Mesendoderm (in vitro differentiated cells): ENCODE measurements around the gene DTNB.

ENCODE experiments used
- DNase-seq: peaks from one replicate; pipeline ENCODE4 v3.0.0; 2013
- H2AK5ac ChIP-seq: 2 replicates; pipeline ENCODE4 v1.6.1; 2013; ENCODE audit warnings: low read length, inconsistent platforms
- H2BK120ac ChIP-seq: 2 replicates; pipeline ENCODE4 v1.6.1; 2013; ENCODE audit warnings: low read depth, mild to moderate bottlenecking, low read length, moderate library complexity, mixed read lengths
- H2BK15ac ChIP-seq: replicated peaks from 2 replicates; pipeline ENCODE4 v1.6.1; 2013; ENCODE audit warnings: low read depth, mild to moderate bottlenecking, moderate library complexity
- H2BK5ac ChIP-seq: 2 replicates; pipeline ENCODE4 v1.6.1; 2013; ENCODE audit warnings: low read length, inconsistent platforms
- H3K18ac ChIP-seq: 2 replicates; pipeline ENCODE4 v1.6.1; 2013; ENCODE audit warnings: mild to moderate bottlenecking, low read length, mixed read lengths
- H3K23ac ChIP-seq: one replicate; pipeline ENCODE4 v1.6.1; 2013; ENCODE audit warnings: low read length
- H3K27ac ChIP-seq: 2 replicates; pipeline ENCODE4 v1.5.1; 2013; ENCODE audit warnings: low read depth, mild to moderate bottlenecking, inconsistent platforms, low read length, moderate library complexity
- H3K27me3 ChIP-seq: 2 replicates; pipeline ENCODE4 v1.6.1; 2013; ENCODE audit warnings: low read length, control low read depth, mild to moderate bottlenecking, inconsistent platforms; ENCODE audit not compliant: insufficient read depth, poor library complexity
- H3K36me3 ChIP-seq: 2 replicates; pipeline ENCODE4 v1.6.1; 2013; ENCODE audit warnings: low read length, inconsistent platforms; ENCODE audit not compliant: control insufficient read depth, insufficient read depth
- H3K4ac ChIP-seq: one replicate; pipeline ENCODE4 v1.6.1; 2013; ENCODE audit warnings: low read depth, mild to moderate bottlenecking, low read length, moderate library complexity
- H3K4me1 ChIP-seq: 2 replicates; pipeline ENCODE4 v1.6.1; 2013; ENCODE audit warnings: low read depth, low read length, inconsistent platforms; ENCODE audit not compliant: control insufficient read depth
- H3K4me2 ChIP-seq: 2 replicates; pipeline ENCODE4 v1.6.1; 2013; ENCODE audit warnings: low read length
- H3K4me3 ChIP-seq: 2 replicates; pipeline ENCODE4 v1.5.1; 2013; ENCODE audit warnings: mild to moderate bottlenecking, low read length
- H3K56ac ChIP-seq: one replicate; pipeline ENCODE4 v1.6.1; 2013; ENCODE audit warnings: low read length
- H3K79me1 ChIP-seq: 2 replicates; pipeline ENCODE4 v1.6.1; 2013; ENCODE audit warnings: low read length, inconsistent platforms
- H3K79me2 ChIP-seq: 2 replicates; pipeline ENCODE4 v1.6.1; 2013; ENCODE audit warnings: mild to moderate bottlenecking, low read length; ENCODE audit not compliant: control insufficient read depth, insufficient read depth
- H3K9ac ChIP-seq: 2 replicates; pipeline ENCODE4 v1.6.1; 2013; ENCODE audit warnings: low read length, inconsistent platforms
- H4K5ac ChIP-seq: one replicate; pipeline ENCODE4 v1.6.1; 2013; ENCODE audit warnings: low read length
- H4K8ac ChIP-seq: one replicate; pipeline ENCODE4 v1.6.1; 2013; ENCODE audit warnings: low read depth, mild to moderate bottlenecking, control low read depth, low read length, moderate library complexity
- WGBS: extraction: QIAGEN DNeasy Blood & Tissue Kit; methylation state at CpG from one replicate; pipeline ENCODE4 v1.1.7; 2013; ENCODE audit warnings: low lambda C conversion rate, missing lambda C conversion rate; ENCODE audit not compliant: insufficient coverage; ENCODE audit errors: extremely low coverage; 5-methylcytosine and 5-hydroxymethylcytosine counted together

DTNB gene

GRCh38 chr2:25598911-25599310, 74.5 kb downstream of the DTNB start:
- no peak overlapping the region for H4K5ac ChIP-seq
- no peaks in the 10 kb centered on the region for H3K79me2 ChIP-seq
- no peak overlapping the region for H3K27ac ChIP-seq
- H3K23ac ChIP-seq, result peak overlapping the region; percentile 57
- no peak overlapping the region for H2BK15ac ChIP-seq
- H3K4me3 ChIP-seq, result no peak overlapping the region
- no peak overlapping the region for H2BK120ac ChIP-seq
- H3K27me3 ChIP-seq, result no peaks in the 10 kb centered on the region
- no peak overlapping the region for H3K4me2 ChIP-seq
- H3K9ac ChIP-seq, result no peak overlapping the region
- no peak for DNase-seq
- no peak overlapping the region for H3K56ac ChIP-seq
- H3K18ac ChIP-seq, result no peak overlapping the region
- no peak overlapping the region for H3K4ac ChIP-seq
- no peaks in the 10 kb centered on the region for H3K36me3 ChIP-seq
- no peak overlapping the region for H2BK5ac ChIP-seq
- no peaks in the 10 kb centered on the region for H3K79me1 ChIP-seq
- no peaks in the 10 kb centered on the region for H3K4me1 ChIP-seq
- 100% methylated on average over 1 of the region's 4 CpGs for WGBS
- no peak overlapping the region for H4K8ac ChIP-seq
- no peak overlapping the region for H2AK5ac ChIP-seq

- Histone ChIP-seq H2BK5ac (no peak overlapping the region), H3K79me2 (no peaks in the 10 kb centered on the region), H3K4me1 (no peaks in the 10 kb centered on the region), H3K9ac (no peak overlapping the region), H2AK5ac (no peak overlapping the region), H4K8ac (no peak overlapping the region), H3K23ac (no peak overlapping the region), H4K5ac (no peak overlapping the region), H3K79me1 (no peaks in the 10 kb centered on the region), H3K27me3 (no peaks in the 10 kb centered on the region), H3K18ac (no peak overlapping the region), H3K56ac (no peak overlapping the region), H2BK120ac (no peak overlapping the region), H3K4me3 (no peak overlapping the region), H3K4ac (no peak overlapping the region), H3K36me3 (no peaks in the 10 kb centered on the region), H2BK15ac (no peak overlapping the region), H3K4me2 (no peak overlapping the region), H3K27ac (no peak overlapping the region)
- no CpG with 5 or more reads among the region's 2 CpGs for WGBS
- DNase-seq, result no peak
Measured at GRCh38 chr2:25598332-25598731, 75.0 kb downstream of the DTNB start.

GRCh38 chr2:25597881-25598280, 75.5 kb downstream of the DTNB start:
- DNase-seq, result peak; percentile 30
- Histone ChIP-seq H3K79me2 (no peaks in the 10 kb centered on the region), H3K23ac (no peak overlapping the region), H3K36me3 (no peaks in the 10 kb centered on the region), H2BK5ac (no peak overlapping the region), H2BK120ac (no peak overlapping the region), H3K79me1 (no peaks in the 10 kb centered on the region), H4K8ac (no peak overlapping the region), H3K4me2 (no peak overlapping the region), H3K9ac (no peak overlapping the region), H3K4me3 (no peak overlapping the region), H2AK5ac (no peak overlapping the region), H4K5ac (no peak overlapping the region), H3K4me1 (no peaks in the 10 kb centered on the region), H3K4ac (no peak overlapping the region), H3K27ac (no peak overlapping the region), H3K56ac (no peak overlapping the region), H2BK15ac (no peak overlapping the region), H3K18ac (no peak overlapping the region), H3K27me3 (no peaks in the 10 kb centered on the region)
- WGBS, result no CpG with 5 or more reads among the region's 2 CpGs

GRCh38 chr2:25596516-25597244, 76.7 kb downstream of the DTNB start:
- H2BK15ac ChIP-seq, result no peak overlapping the region
- no peak for DNase-seq
- H3K27ac ChIP-seq, result no peak overlapping the region
- no peak overlapping the region for H2BK120ac ChIP-seq
- no CpG with 5 or more reads among the region's 1 CpG for WGBS
- no peak overlapping the region for H3K4ac ChIP-seq
- H2BK5ac ChIP-seq, result no peak overlapping the region
- no peak overlapping the region for H3K4me3 ChIP-seq
- no peak overlapping the region for H3K56ac ChIP-seq
- H3K79me2 ChIP-seq, result no peaks in the 10 kb centered on the region
- H3K4me2 ChIP-seq, result no peak overlapping the region
- H4K5ac ChIP-seq, result no peak overlapping the region
- H3K18ac ChIP-seq, result no peak overlapping the region
- no peaks in the 10 kb centered on the region for H3K79me1 ChIP-seq
- no peak overlapping the region for H3K9ac ChIP-seq
- no peaks in the 10 kb centered on the region for H3K36me3 ChIP-seq
- no peaks in the 10 kb centered on the region for H3K27me3 ChIP-seq
- no peaks in the 10 kb centered on the region for H3K4me1 ChIP-seq
- H2AK5ac ChIP-seq, result no peak overlapping the region
- H3K23ac ChIP-seq, result no peak overlapping the region
- H4K8ac ChIP-seq, result no peak overlapping the region

GRCh38 chr2:25595393-25595792, 78.0 kb downstream of the DTNB start:
- no CpG with 5 or more reads among the region's 6 CpGs for whole genome bisulfite sequencing
- Histone ChIP-seq H3K36me3 (no peaks in the 10 kb centered on the region), H3K79me1 (no peaks in the 10 kb centered on the region), H3K79me2 (no peaks in the 10 kb centered on the region), H3K9ac (no peak overlapping the region), H3K4me3 (no peak overlapping the region), H3K4ac (no peak overlapping the region), H2BK120ac (no peak overlapping the region), H4K5ac (no peak overlapping the region), H3K56ac (no peak overlapping the region), H3K27ac (no peak overlapping the region), H3K18ac (no peak overlapping the region), H3K4me2 (no peak overlapping the region), H3K27me3 (no peaks in the 10 kb centered on the region), H3K23ac (no peak overlapping the region), H2BK15ac (no peak overlapping the region), H2AK5ac (no peak overlapping the region), H3K4me1 (no peaks in the 10 kb centered on the region), H4K8ac (no peak overlapping the region), H2BK5ac (no peak overlapping the region)
- peak; percentile 65 for DNase-seq

- no peak overlapping the region for H3K4ac ChIP-seq
- no peaks in the 10 kb centered on the region for H3K27me3 ChIP-seq
- no peak overlapping the region for H3K4me3 ChIP-seq
- no peak overlapping the region for H3K23ac ChIP-seq
- no peak overlapping the region for H4K5ac ChIP-seq
- H3K27ac ChIP-seq, result no peak overlapping the region
- H3K79me2 ChIP-seq, result no peaks in the 10 kb centered on the region
- WGBS, result no CpG with 5 or more reads among the region's 3 CpGs
- H3K18ac ChIP-seq, result no peak overlapping the region
- H2BK120ac ChIP-seq, result no peak overlapping the region
- no peaks in the 10 kb centered on the region for H3K36me3 ChIP-seq
- H4K8ac ChIP-seq, result no peak overlapping the region
- no peak overlapping the region for H3K4me2 ChIP-seq
- DNase-seq, result peak; percentile 58
- H3K79me1 ChIP-seq, result no peaks in the 10 kb centered on the region
- no peak overlapping the region for H2AK5ac ChIP-seq
- no peak overlapping the region for H2BK5ac ChIP-seq
- no peak overlapping the region for H3K9ac ChIP-seq
- H3K56ac ChIP-seq, result no peak overlapping the region
- no peak overlapping the region for H2BK15ac ChIP-seq
- no peaks in the 10 kb centered on the region for H3K4me1 ChIP-seq
Measured at GRCh38 chr2:25594991-25595390, 78.4 kb downstream of the DTNB start.
